GM23338 (cell line): ENCODE measurements around the gene ATP13A2. TPM values are rescaled to one million over a fixed set of nuclear protein-coding genes. Genes with fewer than 3 reads are reported as not detected.

ENCODE experiments used
- ATAC-seq: fragments of 200-7000 bp; cut with Tn5 transposase; 3 replicates; pipeline ENCODE4 v1.9.1; 2020
- DNase-seq: peaks from one replicate; pipeline ENCODE4 v3.0.0-alpha.2; 2015; ENCODE audit warnings: low spot score
- H2AFZ ChIP-seq: fragments of 200-600 bp; sonication (generic); 2 replicates; pipeline ENCODE4 v1.8.0; 2016; ENCODE audit warnings: antibody characterized with exemption, mild to moderate bottlenecking, moderate library complexity
- H3F3A ChIP-seq: fragments of 200-600 bp; sonication (generic); replicated peaks from 2 replicates; pipeline ENCODE4 v1.8.0; 2017; ENCODE audit warnings: antibody characterized with exemption, mixed run types, low read depth
- H3K27ac ChIP-seq: fragments of 200-600 bp; sonication (generic); 2 replicates; pipeline ENCODE4 v1.6.1; 2016; ENCODE audit warnings: low read depth
- H3K27me3 ChIP-seq: fragments of 200-600 bp; sonication (generic); 2 replicates; pipeline ENCODE4 v1.8.0; 2016; ENCODE audit warnings: mild to moderate bottlenecking, mixed run types, moderate library complexity; ENCODE audit not compliant: insufficient read depth
- H3K36me3 ChIP-seq: fragments of 200-600 bp; sonication (generic); 2 replicates; pipeline ENCODE4 v1.8.0; 2016; ENCODE audit warnings: mild to moderate bottlenecking; ENCODE audit not compliant: insufficient read depth
- H3K4me1 ChIP-seq: fragments of 200-600 bp; sonication (generic); 2 replicates; pipeline ENCODE4 v1.8.0; 2016; ENCODE audit warnings: mild to moderate bottlenecking, moderate library complexity; ENCODE audit not compliant: insufficient read depth
- H3K4me2 ChIP-seq: fragments of 200-600 bp; sonication (generic); 2 replicates; pipeline ENCODE4 v1.7.1; 2017; ENCODE audit warnings: mixed run types
- H3K4me3 ChIP-seq: fragments of 200-600 bp; sonication (generic); 2 replicates; pipeline ENCODE4 v1.6.1; 2016; ENCODE audit warnings: mixed run types
- H3K79me2 ChIP-seq: fragments of 200-600 bp; sonication (generic); replicated peaks from 2 replicates; pipeline ENCODE4 v1.8.0; 2017; ENCODE audit warnings: mild to moderate bottlenecking; ENCODE audit not compliant: insufficient read depth
- H3K9me2 ChIP-seq: fragments of 200-600 bp; sonication (generic); 2 replicates; pipeline ENCODE4 v1.8.0; 2017; ENCODE audit not compliant: insufficient read depth
- H4K20me1 ChIP-seq: fragments of 200-600 bp; sonication (generic); replicated peaks from 2 replicates; pipeline ENCODE4 v1.8.0; 2017; ENCODE audit warnings: mild to moderate bottlenecking; ENCODE audit not compliant: insufficient read depth
- H3K27ac Mint-ChIP-seq: 2 replicates; pipeline ENCODE4 v1.8.0; 2020; ENCODE audit warnings: inconsistent platforms, mild to moderate bottlenecking, moderate library complexity, mixed read lengths
- H3K27me3 Mint-ChIP-seq: 3 replicates; pipeline ENCODE4 v1.8.0; 2022; ENCODE audit warnings: low read depth, mild to moderate bottlenecking, moderate library complexity, mixed read lengths, inconsistent platforms; ENCODE audit not compliant: insufficient read depth, poor library complexity
- H3K36me3 Mint-ChIP-seq: 3 replicates; pipeline ENCODE4 v1.8.0; 2021; ENCODE audit warnings: low read depth, mild to moderate bottlenecking, inconsistent platforms, moderate library complexity, mixed read lengths
- H3K4me1 Mint-ChIP-seq: 3 replicates; pipeline ENCODE4 v1.8.0; 2020; ENCODE audit warnings: mild to moderate bottlenecking, inconsistent platforms, mixed read lengths
- H3K4me3 Mint-ChIP-seq: 3 replicates; pipeline ENCODE4 v1.8.0; 2021; ENCODE audit warnings: moderate library complexity, mild to moderate bottlenecking, inconsistent platforms, mixed read lengths
- H3K9me3 Mint-ChIP-seq: 3 replicates; pipeline ENCODE4 v1.8.0; 2020; ENCODE audit warnings: moderate library complexity, mild to moderate bottlenecking, inconsistent platforms, mixed read lengths
- CTCF ChIP-seq, 2 experiments: fragments of 200-600 bp in 1 of 2; sonication (generic) in 1 of 2; conservative IDR thresholded peaks; 2 replicates each; pipeline versions ENCODE4 v1.5.1 to v1.6.1; 2016 to 2017; ENCODE audit warnings: antibody characterized with exemption in 2 of 2, low read depth in 2 of 2, mild to moderate bottlenecking in 2 of 2, moderate library complexity in 1 of 2
- EZH2phosphoT487 ChIP-seq: fragments of 200-600 bp; sonication (generic); IDR thresholded peaks from one replicate; pipeline ENCODE4 v1.8.1; 2018; ENCODE audit warnings: antibody characterized with exemption; ENCODE audit not compliant: unreplicated experiment
- NANOG ChIP-seq: IDR thresholded peaks from 2 replicates; pipeline ENCODE4 v1.6.1; 2016; ENCODE audit warnings: antibody characterized with exemption, borderline replicate concordance
- REST ChIP-seq: IDR thresholded peaks from one replicate; pipeline ENCODE4 v1.6.1; 2018; ENCODE audit warnings: antibody characterized with exemption; ENCODE audit not compliant: unreplicated experiment
- STAT1 ChIP-seq: IDR thresholded peaks from one replicate; pipeline ENCODE4 v1.6.1; 2016; ENCODE audit warnings: antibody characterized with exemption; ENCODE audit not compliant: unreplicated experiment
- ZNF331 ChIP-seq: fragments of 250-450 bp; sonication (Bioruptor Pico); IDR thresholded peaks from 2 replicates; pipeline ENCODE4 v1.5.0; 2020; ENCODE audit warnings: low read depth, mild to moderate bottlenecking, moderate library complexity
- ZNF462 ChIP-seq: fragments of 250-450 bp; sonication (Bioruptor Pico); IDR thresholded peaks from 2 replicates; pipeline ENCODE4 v1.5.0; 2020; ENCODE audit warnings: mild to moderate bottlenecking, moderate library complexity
- polyA plus RNA-seq: library from polyadenylated mRNA; unstranded; fragments of >200 nt; fragmentation: Nextera tagmentation; extraction: Ambion mirVana; gene quantifications from 2 replicates; pipeline ENCODE4 v1.2.1, GENCODE V29; 2016
- total RNA-seq: library from RNA; depleted of rRNA; stranded (reverse); fragments of >200 nt; shearing (Covaris generic); gene quantifications from 2 replicates; pipeline ENCODE4 v1.2.3, GENCODE V29; 2014

Gene ATP13A2
- total and polyA plus RNA-seq, 2 experiments from 2014 or later, result 30.1 to 87.7 TPM

GRCh38 chr1:17017435-17017834, 5.7 kb upstream of the ATP13A2 start:
- Mint-ChIP-seq H3K27ac (no peak overlapping the region), H3K36me3 (peaks cover 46% of the 10 kb centered on the region), H3K9me3 (no peaks in the 10 kb centered on the region), H3K4me1 (peaks cover 37% of the 10 kb centered on the region), H3K27me3 (peaks cover 19% of the 10 kb centered on the region), H3K4me3 (no peak overlapping the region)
- Histone ChIP-seq H3K4me3 (no peak overlapping the region), H3K36me3 (peaks cover 9% of the 10 kb centered on the region), H2AFZ (no peak overlapping the region), H3F3A (peaks cover 9% of the 10 kb centered on the region; the same call in 1 of the 2 replicates), H3K27ac (no peak overlapping the region), H3K27me3 (no peaks in the 10 kb centered on the region), H3K79me2 (no peaks in the 10 kb centered on the region), H3K4me2 (no peak overlapping the region), H4K20me1 (peaks cover 8% of the 10 kb centered on the region; the same call in 1 of the 2 replicates), H3K9me2 (no peaks in the 10 kb centered on the region), H3K4me1 (peaks cover 37% of the 10 kb centered on the region)
- TF ChIP-seq CTCF (conservative IDR thresholded peaks at IDR 0.05; ENCODE audit: low read depth in 2 of 2) (no peak), ZNF331 (no peak)
- ATAC-seq (no peak), DNase-seq (no peak)

- Histone ChIP-seq H3K27me3 (no peaks in the 10 kb centered on the region), H3K79me2 (no peaks in the 10 kb centered on the region), H4K20me1 (peaks cover 2% of the 10 kb centered on the region; the same call in 1 of the 2 replicates), H3K4me1 (peaks cover 41% of the 10 kb centered on the region), H2AFZ (peak overlapping the region; percentile 12; the same call in 1 of the 2 replicates), H3K36me3 (peaks cover 9% of the 10 kb centered on the region), H3K4me3 (no peak overlapping the region), H3K4me2 (peak overlapping the region; percentile 44), H3K9me2 (no peaks in the 10 kb centered on the region), H3F3A (peaks cover 14% of the 10 kb centered on the region; the same call in 1 of the 2 replicates), H3K27ac (peak overlapping the region; percentile 88)
- H3K36me3 Mint-ChIP-seq, result peaks cover 36% of the 10 kb centered on the region
- H3K4me3 Mint-ChIP-seq, result no peak overlapping the region
- no peaks in the 10 kb centered on the region for H3K9me3 Mint-ChIP-seq
- no peak for ATAC-seq
- peak overlapping the region; percentile 87 for H3K27ac Mint-ChIP-seq
- peaks cover 43% of the 10 kb centered on the region for H3K4me1 Mint-ChIP-seq
- DNase-seq, result peak; percentile 24
- H3K27me3 Mint-ChIP-seq, result peaks cover 21% of the 10 kb centered on the region
- TF ChIP-seq ZNF331, result no peak
- TF ChIP-seq NANOG, result no peak
- no peak for TF ChIP-seq ZNF462
- TF ChIP-seq STAT1, result no peak
- no peak for TF ChIP-seq REST
- TF ChIP-seq CTCF (conservative IDR thresholded peaks at IDR 0.05; ENCODE audit: low read depth in 2 of 2), result no peak
- TF ChIP-seq EZH2phosphoT487, result no peak
These were observed 4.6 kb upstream of the ATP13A2 start for GRCh38 chr1:17016317-17016661.
